Astrocyte (in vitro differentiated cells and primary cell): ENCODE data around the gene DES. TPM values are rescaled to one million over a fixed set of nuclear protein-coding genes. Genes with fewer than 3 reads are reported as not detected.

Source experiments
- DNase-seq: peaks from one replicate; pipeline ENCODE4 v3.0.0-alpha.2; 2010; ENCODE audit warnings: low read depth
- FAIRE-seq: peaks from 2 replicates; lab custom pipeline; 2011; peaks lifted over from hg19 to GRCh38; lab: Jason Lieb, UNC
- H2AFZ ChIP-seq: 2 replicates; pipeline ENCODE4 v1.6.0; 2012; ENCODE audit warnings: low read depth, low read length, inconsistent platforms
- H3K27ac ChIP-seq: 2 replicates; pipeline ENCODE4 v1.5.1; 2011; ENCODE audit warnings: low read depth, low read length, inconsistent platforms
- H3K27me3 ChIP-seq: 2 replicates; pipeline ENCODE4 v1.6.0; 2011; ENCODE audit warnings: low read length, inconsistent platforms; ENCODE audit not compliant: insufficient read depth
- H3K36me3 ChIP-seq: 2 replicates; pipeline ENCODE4 v1.5.1; 2011; ENCODE audit warnings: low read length, inconsistent platforms; ENCODE audit not compliant: insufficient read depth
- H3K4me1 ChIP-seq: 2 replicates; pipeline ENCODE4 v1.5.1; 2011; ENCODE audit warnings: low read length, inconsistent platforms; ENCODE audit not compliant: insufficient read depth
- H3K4me2 ChIP-seq: 2 replicates; pipeline ENCODE4 v1.6.0; 2012; ENCODE audit warnings: low read length, inconsistent platforms
- H3K4me3 ChIP-seq: 2 replicates; pipeline ENCODE4 v1.5.1; 2011; ENCODE audit warnings: low read depth, mild to moderate bottlenecking, low read length, inconsistent platforms; ENCODE audit not compliant: insufficient read depth
- H3K79me2 ChIP-seq: 2 replicates; pipeline ENCODE4 v1.6.0; 2012; ENCODE audit warnings: mild to moderate bottlenecking, low read length, inconsistent platforms; ENCODE audit not compliant: insufficient read depth
- H3K9ac ChIP-seq: 2 replicates; pipeline ENCODE4 v1.6.0; 2012; ENCODE audit warnings: mild to moderate bottlenecking, low read length, inconsistent platforms
- H3K9me3 ChIP-seq: 2 replicates; pipeline ENCODE4 v1.5.1; 2012; ENCODE audit warnings: low read depth, mild to moderate bottlenecking, low read length, inconsistent platforms; ENCODE audit not compliant: insufficient read depth
- H4K20me1 ChIP-seq: 2 replicates; pipeline ENCODE4 v1.6.0; 2012; ENCODE audit warnings: low read length, inconsistent platforms; ENCODE audit not compliant: insufficient read depth
- H3K27ac Mint-ChIP-seq: one replicate; pipeline ENCODE4 v1.8.0; 2021; ENCODE audit warnings: mild to moderate bottlenecking, mixed read lengths; ENCODE audit not compliant: unreplicated experiment
- H3K27me3 Mint-ChIP-seq: one replicate; pipeline ENCODE4 v1.8.0; 2021; ENCODE audit warnings: low read depth, mixed read lengths; ENCODE audit not compliant: unreplicated experiment
- H3K36me3 Mint-ChIP-seq: one replicate; pipeline ENCODE4 v1.8.0; 2021; ENCODE audit warnings: low read depth, mixed read lengths; ENCODE audit not compliant: unreplicated experiment
- H3K4me1 Mint-ChIP-seq: one replicate; pipeline ENCODE4 v1.8.0; 2021; ENCODE audit warnings: low read depth, mixed read lengths; ENCODE audit not compliant: unreplicated experiment
- H3K4me3 Mint-ChIP-seq: one replicate; pipeline ENCODE4 v1.8.0; 2021; ENCODE audit warnings: mild to moderate bottlenecking, moderate library complexity, mixed read lengths; ENCODE audit not compliant: unreplicated experiment
- H3K9me3 Mint-ChIP-seq: one replicate; pipeline ENCODE4 v1.8.0; 2021; ENCODE audit warnings: mild to moderate bottlenecking, mixed read lengths; ENCODE audit not compliant: unreplicated experiment
- EZH2 ChIP-seq: IDR thresholded peaks from 2 replicates; pipeline ENCODE4 v1.6.1; 2012; ENCODE audit warnings: mild to moderate bottlenecking, low read length, inconsistent platforms; ENCODE audit not compliant: insufficient read depth
- total RNA-seq: library from RNA; stranded (reverse); gene quantifications from 2 replicates; pipeline ENCODE4 v1.2.1, GENCODE V29; 2021
- TF ChIP-seq, protein P1 (sequence below): IDR thresholded peaks from 2 replicates; pipeline ENCODE4 v1.5.1; 2011; ENCODE audit warnings: low read depth, mild to moderate bottlenecking, inconsistent platforms, low read length, moderate library complexity; ENCODE audit not compliant: insufficient read depth

The DES gene
- total RNA-seq, 1 donor from 2014 or later = 5.4 TPM

DNA sequence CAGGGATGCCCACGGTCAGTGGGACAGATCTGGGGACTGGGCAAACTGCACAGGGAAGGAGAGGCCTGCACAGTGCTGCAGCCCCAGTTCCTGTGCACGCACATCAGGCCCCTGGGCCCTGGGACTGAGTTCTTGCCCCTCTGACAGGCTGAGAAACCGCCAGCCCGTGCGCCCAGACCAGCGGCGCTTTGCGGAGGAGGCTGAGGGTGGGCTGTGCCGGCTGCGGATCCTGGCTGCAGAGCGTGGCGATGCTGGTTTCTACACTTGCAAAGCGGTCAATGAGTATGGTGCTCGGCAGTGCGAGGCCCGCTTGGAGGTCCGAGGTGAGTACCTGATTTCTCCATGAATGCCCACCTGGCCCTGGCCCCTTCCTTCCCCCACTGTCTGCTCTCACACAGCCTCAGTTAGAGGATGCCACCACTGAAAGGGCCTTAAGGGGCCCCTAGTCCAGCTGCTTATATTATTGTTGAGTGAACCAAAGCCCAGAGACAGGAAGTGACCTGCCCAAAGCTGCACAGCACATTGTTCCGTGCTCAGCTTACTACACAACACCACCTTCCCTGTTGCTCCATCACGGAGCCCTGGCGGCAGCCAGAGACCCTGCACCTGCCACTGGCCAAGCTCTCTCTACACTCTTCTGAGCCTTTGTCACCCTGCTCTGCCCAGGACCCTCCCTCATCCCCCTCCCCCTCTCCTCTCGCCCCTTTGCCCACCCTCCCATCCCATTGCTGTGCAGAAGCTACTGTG lies 46.3 kb downstream of the DES start:
- no peak for FAIRE-seq

DNA sequence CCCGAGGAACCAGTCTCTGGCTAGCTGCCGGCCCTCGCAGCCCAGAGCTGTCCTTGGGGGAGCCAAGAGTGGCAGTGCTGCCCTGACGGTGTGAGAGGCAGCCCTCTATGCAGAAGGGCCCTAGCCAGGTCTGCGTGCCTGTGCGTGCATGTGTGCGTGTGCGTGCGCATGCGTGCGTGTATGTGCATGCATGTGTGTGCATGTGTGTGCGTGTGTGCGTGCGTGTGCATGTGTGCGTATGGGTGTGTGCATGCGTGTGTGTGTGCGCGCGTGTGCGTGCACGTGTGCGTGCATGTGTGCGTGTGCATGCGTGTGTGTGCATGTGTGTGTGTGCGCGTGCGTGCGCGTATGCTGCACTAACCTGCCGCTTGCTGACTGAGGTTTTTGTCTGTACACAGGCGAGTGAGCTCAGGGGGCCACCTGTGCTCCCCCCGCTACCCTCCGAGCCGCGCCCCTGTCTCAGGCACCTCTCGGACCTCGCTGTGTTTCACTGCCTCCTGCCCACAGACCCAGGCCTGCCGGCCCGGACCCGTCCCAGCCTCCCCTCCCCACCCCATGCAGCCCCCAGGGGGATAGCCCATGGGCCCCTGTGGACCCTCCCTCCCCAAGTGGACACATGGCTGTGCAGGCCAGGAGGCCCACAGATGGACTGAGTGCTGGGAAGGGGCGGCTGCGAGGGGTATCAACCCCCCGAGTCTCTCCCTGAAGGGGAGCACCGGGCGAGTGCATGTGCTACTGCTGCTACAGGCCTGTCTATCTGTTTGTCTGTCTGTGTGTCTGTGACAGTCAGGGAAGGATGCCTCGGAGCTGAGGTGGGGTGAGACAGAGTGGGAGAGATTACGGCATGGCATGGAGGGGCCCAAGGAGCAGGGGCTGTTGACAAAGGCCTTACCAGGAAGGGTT lies 47.7 kb downstream of the DES start:
- H3K4me3 ChIP-seq = no peak overlapping the region
- no peaks in the 10 kb centered on the region for H3K27me3 ChIP-seq
- peaks cover 20% of the 10 kb centered on the region for H3K4me1 ChIP-seq
- no peak overlapping the region for H3K27ac ChIP-seq
- H3K36me3 ChIP-seq = peaks cover 12% of the 10 kb centered on the region
- Mint-ChIP-seq H3K4me3 (no peak overlapping the region), H3K27me3 (peaks cover 2% of the 10 kb centered on the region), H3K9me3 (no peaks in the 10 kb centered on the region), H3K36me3 (peaks cover 31% of the 10 kb centered on the region), H3K27ac (no peak overlapping the region), H3K4me1 (peaks cover 16% of the 10 kb centered on the region)
- no peaks in the 10 kb centered on the region for H4K20me1 ChIP-seq
- H3K79me2 ChIP-seq = peaks cover 6% of the 10 kb centered on the region
- H3K9me3 ChIP-seq = no peaks in the 10 kb centered on the region
- H3K9ac ChIP-seq = no peak overlapping the region
- TF ChIP-seq, protein P1, sequence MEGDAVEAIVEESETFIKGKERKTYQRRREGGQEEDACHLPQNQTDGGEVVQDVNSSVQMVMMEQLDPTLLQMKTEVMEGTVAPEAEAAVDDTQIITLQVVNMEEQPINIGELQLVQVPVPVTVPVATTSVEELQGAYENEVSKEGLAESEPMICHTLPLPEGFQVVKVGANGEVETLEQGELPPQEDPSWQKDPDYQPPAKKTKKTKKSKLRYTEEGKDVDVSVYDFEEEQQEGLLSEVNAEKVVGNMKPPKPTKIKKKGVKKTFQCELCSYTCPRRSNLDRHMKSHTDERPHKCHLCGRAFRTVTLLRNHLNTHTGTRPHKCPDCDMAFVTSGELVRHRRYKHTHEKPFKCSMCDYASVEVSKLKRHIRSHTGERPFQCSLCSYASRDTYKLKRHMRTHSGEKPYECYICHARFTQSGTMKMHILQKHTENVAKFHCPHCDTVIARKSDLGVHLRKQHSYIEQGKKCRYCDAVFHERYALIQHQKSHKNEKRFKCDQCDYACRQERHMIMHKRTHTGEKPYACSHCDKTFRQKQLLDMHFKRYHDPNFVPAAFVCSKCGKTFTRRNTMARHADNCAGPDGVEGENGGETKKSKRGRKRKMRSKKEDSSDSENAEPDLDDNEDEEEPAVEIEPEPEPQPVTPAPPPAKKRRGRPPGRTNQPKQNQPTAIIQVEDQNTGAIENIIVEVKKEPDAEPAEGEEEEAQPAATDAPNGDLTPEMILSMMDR = no peak
- TF ChIP-seq EZH2 = no peak
- DNase-seq = no peak
- no peak overlapping the region for H2AFZ ChIP-seq
- H3K4me2 ChIP-seq = no peak overlapping the region
- FAIRE-seq = no peak

More for the DNA sequence above, 46.3 kb downstream of the DES start:
- H4K20me1 ChIP-seq = no peaks in the 10 kb centered on the region
- peaks cover 29% of the 10 kb centered on the region for H3K4me1 ChIP-seq
- no peak overlapping the region for H3K4me2 ChIP-seq
- DNase-seq = no peak
- no peak overlapping the region for H3K27ac ChIP-seq
- H3K27me3 ChIP-seq = no peaks in the 10 kb centered on the region
- no peak overlapping the region for H3K9ac ChIP-seq
- no peak overlapping the region for H2AFZ ChIP-seq
- no peak overlapping the region for H3K4me3 ChIP-seq
- no peaks in the 10 kb centered on the region for H3K27me3 Mint-ChIP-seq
- no peak overlapping the region for H3K4me3 Mint-ChIP-seq
- TF ChIP-seq, protein P1 = no peak
- TF ChIP-seq EZH2 = no peak
- H3K9me3 Mint-ChIP-seq = no peaks in the 10 kb centered on the region
- no peak overlapping the region for H3K27ac Mint-ChIP-seq
- H3K9me3 ChIP-seq = no peaks in the 10 kb centered on the region
- H3K36me3 ChIP-seq = peaks cover 12% of the 10 kb centered on the region
- peaks cover 20% of the 10 kb centered on the region for H3K36me3 Mint-ChIP-seq
- H3K4me1 Mint-ChIP-seq = peaks cover 20% of the 10 kb centered on the region
- peaks cover 10% of the 10 kb centered on the region for H3K79me2 ChIP-seq
